GM12874 (cell line): ENCODE data around the gene HMCES.
A peak's percentile ranks its signal among the peaks of the same experiment; 100 is the strongest.

Experiments
- CTCF ChIP-seq: IDR thresholded peaks from 2 replicates; pipeline ENCODE4 v1.5.1; 2011; ENCODE audit warnings: low read depth, mild to moderate bottlenecking, control low read depth, low read length, moderate library complexity; ENCODE audit not compliant: insufficient read depth

The HMCES gene

GRCh38 chr3:129346695-129347457, 68.2 kb downstream of the HMCES start:
- no peak for TF ChIP-seq CTCF

- no peak for TF ChIP-seq CTCF
Observed at GRCh38 chr3:129347458-129347845, 68.8 kb downstream of the HMCES start.

GRCh38 chr3:129348734-129349133, 70.1 kb downstream of the HMCES start:
- TF ChIP-seq CTCF = no peak

- no peak for TF ChIP-seq CTCF
Observed at GRCh38 chr3:129349791-129350190, 71.1 kb downstream of the HMCES start.

GRCh38 chr3:129352045-129352444, 73.4 kb downstream of the HMCES start:
- peak; percentile 50 for TF ChIP-seq CTCF

GRCh38 chr3:129352650-129353588, 74.2 kb downstream of the HMCES start:
- no peak for TF ChIP-seq CTCF

GRCh38 chr3:129353589-129353941, 74.9 kb downstream of the HMCES start:
- TF ChIP-seq CTCF = no peak
